HG03378 (cell line): Measurements from ENCODE around the gene MARCHF6.
"Not testable (repeated sequence)": the region's sequence is repeated elsewhere in the genome, so short reads cannot be mapped to it uniquely, and the experiment has no call there.

Experiments
- ATAC-seq: cut with Tn5 transposase; IDR thresholded peaks from one replicate; pipeline ENCODE4 v1.9.1; 2021; ENCODE audit warnings: mild to moderate bottlenecking, moderate library complexity; ENCODE audit not compliant: unreplicated experiment

The MARCHF6 gene

DNA sequence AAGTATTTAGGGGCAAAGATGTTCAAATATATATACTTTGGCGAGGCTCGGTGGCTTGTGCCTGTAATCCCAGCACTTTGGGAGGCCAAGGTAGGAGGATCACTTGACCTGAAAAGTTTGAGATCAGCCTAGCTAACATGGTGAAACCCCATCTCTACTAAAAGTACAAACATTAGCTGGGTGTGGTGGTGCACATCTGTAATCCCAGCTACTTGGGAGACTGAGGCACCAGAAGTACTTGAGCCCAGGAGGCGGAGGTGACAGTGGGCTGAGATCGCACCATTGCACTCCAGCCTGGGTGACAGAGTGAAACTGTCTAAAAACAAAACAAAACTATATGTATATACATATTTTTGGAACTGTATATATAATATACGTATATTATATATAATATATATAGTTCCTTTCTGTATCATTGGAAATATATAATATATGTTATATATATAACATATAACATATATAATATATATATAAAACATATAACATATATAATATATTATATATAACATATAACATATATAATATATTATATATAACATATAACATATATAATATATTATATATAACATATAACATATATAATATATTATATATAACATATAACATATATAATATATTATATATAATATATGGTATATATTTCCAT, 8.9 kb upstream of the MARCHF6 start:
- ATAC-seq = not testable (repeated sequence)

GRCh38 chr5:10348258-10348657, 5.2 kb upstream of the MARCHF6 start:
- ATAC-seq = no peak

- no peak for ATAC-seq
Measured at GRCh38 chr5:10351199-10351905, 2.1 kb upstream of the MARCHF6 start.

GRCh38 chr5:10351919-10352318, 1.6 kb upstream of the MARCHF6 start:
- ATAC-seq = no peak

DNA sequence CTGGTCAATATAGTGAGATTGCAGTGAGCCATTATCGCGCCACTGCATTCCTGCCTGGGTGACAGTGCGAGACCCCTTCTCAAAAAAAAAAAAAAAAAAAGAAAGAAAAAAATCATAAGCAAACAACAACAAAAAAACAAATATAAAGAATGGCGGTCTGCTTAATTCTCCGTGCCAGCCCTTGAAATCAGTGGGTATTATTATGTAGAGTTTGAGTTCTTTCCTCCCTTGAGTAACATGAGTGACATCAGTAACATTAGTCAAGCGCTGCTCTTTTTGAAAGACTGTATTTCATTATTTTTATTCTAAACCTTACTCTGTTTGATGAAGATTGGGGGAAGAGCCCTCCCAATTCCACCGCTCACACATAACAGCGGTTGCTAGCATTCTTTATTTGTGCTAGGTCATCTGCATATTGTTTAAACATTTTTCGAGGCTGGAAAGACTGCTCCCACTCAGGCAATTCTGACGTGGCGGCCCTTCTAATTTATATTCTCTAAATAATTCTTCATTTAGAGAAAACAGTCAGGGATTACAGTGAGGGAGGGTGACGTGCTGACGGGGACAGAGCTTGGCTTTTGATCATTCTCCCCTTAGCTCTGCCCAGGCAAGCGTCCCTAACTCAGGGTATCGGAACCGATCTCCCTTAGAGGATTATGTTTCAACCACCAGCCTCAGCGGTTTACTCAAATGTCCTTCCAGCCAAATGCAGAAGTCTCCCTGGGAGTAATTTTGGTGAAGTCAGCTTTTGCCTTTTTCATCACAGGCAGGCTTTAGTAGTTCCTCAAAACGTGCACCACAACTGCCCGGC, 860 bp upstream of the MARCHF6 start:
- peak; percentile 32 for ATAC-seq

- peak; percentile 19 for ATAC-seq
Measured at GRCh38 chr5:10354048-10354872, 765 bp downstream of the MARCHF6 start.

DNA sequence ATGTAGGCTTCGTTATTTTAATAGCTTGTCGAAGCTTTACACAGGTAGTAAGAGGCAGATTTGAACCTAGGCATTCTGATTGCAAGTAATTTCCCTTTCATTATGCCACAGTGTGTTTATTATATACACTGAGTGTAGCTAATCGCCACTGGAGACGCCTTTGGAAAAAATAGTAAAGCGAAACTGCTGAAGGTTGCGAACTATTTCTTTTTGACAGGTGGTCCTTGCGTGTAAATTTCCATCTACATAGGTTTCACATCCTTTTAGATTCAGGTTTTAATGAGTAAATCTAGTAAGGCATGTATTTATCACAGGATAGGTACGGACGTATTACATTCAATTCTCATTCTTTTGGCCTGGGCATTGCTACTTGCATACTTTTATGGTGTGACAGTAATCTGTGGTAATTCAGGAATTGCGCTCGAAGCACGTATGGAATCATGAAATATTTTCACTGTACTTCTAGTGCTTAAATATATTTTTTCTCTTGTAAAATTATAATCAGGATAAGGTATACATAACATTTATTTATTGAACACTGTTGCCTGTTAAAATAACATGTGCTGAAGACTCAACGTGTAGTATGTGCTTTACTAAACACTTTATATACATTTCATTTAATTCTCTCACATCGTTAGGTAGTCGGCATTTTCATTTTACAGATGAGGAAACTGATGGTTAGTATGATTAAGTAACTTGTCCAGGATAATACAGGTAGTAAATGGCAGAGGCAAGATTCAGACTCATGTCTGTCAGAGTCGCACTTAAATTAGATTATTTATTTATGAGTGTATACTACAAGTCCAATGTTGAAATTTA, 1.8 kb downstream of the MARCHF6 start:
- ATAC-seq = peak; percentile 30

DNA sequence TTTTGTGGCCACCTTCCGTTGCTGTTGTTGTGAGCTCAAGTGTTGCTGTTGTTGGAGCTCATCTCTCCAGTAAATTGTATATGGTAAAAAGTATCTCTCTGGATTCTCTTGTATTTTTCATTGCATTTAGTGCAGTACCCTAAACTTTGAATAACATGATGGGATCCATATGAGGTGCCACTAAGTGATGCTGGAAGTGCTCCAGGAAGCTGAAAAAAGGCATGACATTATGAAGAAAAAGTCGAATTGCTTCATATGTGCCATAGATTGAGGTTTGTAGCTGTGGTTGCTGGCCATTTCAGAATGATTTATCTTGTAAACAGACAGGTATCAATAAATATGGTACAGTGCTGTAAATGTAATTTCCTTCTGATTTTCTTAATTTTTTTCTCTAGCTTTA, 5.5 kb downstream of the MARCHF6 start:
- no peak for ATAC-seq

GRCh38 chr5:10360686-10361085, 7.2 kb downstream of the MARCHF6 start:
- no peak for ATAC-seq

DNA sequence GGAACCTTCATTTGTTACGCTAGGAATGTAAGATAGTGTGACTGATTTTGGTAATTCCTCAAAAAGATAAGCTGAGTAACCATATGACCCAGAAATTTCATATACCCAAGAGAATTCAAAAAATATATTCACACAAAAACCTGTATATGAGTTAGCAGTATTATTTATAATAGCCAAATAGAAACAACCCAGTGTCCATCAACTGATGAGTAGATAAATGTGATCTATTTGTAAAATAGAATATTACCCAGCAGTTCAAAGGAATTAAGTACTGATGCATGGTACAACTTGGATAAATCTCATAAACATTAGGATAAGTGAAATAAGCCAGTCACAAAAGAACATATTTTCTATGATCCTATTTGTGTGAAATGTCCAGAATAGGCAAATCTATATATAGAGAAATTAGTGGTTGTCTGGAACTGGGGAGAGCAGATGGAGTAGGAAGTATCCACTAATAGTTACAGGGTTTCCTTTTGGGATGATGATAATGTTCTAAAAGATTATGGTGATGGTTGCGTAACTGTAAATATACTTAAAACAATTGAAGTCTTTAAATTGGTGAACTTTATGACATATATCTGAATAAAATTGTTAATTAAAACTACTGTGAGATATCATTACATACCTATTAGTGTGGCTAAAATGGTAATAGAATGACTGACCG, 10.2 kb downstream of the MARCHF6 start:
- ATAC-seq = no peak

DNA sequence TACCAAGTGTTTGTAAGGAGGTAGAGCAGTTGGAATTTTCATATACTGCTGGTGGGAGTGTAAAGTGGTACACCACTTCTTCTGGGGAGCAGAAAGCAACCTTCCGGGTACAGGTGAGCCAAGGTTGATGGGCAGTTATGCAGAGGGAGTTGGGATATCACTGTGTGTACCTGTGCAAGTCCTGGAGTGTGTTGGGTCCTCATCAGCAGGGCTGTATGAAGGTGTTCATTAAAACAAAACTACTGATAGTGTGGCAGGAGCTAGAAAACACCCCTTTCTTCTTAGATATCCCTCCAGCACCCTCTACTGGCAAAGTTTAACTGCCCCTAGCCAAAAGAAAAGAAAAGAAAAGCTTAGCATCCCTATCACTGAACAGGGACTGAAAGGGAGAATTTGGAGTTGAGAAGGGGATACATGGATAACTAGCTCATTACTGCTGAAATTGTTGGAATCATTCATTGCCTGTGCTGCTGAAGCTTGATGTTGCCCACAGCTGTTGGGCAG, 10.7 kb downstream of the MARCHF6 start:
- no peak for ATAC-seq

DNA sequence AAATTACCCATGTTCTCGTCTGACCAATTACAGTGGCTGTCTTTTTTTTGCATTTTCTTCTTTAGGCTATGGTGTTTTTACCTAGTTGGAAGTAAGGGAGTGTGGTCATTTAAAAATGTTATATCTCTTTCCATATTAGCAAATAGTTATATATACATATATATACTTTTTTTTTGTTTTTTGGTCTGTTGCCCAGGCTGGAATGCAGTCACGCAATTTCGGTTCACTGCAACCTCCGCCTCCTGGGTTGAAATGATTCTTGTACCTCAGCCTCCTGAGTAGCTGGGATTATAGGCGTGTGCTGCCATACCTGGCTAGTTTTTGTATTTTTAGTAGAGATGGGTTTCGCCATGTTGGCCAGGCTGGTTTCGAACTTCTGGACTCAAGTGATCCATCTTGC, 12.3 kb downstream of the MARCHF6 start:
- ATAC-seq = no peak

DNA sequence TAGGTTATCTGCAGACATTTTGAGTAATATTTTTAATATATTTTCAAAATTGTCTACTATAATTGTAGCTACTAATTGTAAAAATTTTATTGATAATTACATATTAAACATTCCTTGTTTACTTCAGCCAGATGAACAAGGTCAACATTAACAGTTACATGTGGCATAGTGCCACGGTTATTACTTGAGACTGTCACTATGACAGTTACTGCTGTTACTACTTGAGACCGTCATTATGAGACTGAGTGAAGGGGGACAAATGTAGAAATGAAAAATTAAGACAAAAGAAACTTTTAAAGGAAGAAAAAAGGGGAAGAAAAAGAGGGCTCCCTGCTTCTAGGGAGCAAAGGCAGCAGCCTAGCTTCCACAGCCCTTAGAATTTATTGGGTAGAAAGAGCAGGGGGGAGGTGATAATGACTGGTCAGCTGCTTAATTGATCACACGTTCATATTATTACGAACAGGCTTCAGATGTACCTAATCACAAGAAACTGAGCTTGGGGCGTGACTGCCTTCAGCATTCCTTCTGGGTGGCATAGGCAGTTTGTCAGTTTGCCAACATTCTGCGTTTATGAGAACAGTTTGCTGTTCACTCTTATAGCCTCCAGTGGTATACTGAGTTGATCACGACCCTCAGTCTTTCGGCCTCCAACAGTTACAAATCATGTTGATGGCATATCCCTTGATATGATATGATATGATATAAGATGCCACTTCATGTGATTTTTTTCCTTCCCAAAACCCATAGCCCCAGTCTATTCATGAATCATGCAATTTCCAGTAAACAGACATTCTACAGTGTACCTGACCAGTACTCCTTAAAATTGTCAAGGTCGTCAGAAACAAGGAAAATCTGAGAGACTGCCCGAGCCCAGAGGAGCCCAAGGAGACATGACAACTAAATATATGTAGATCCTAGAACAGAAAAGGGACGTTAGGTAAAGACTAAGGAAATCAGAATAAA, 13.1 kb downstream of the MARCHF6 start:
- no peak for ATAC-seq

GRCh38 chr5:10367579-10367978, 14.1 kb downstream of the MARCHF6 start:
- ATAC-seq = no peak

DNA sequence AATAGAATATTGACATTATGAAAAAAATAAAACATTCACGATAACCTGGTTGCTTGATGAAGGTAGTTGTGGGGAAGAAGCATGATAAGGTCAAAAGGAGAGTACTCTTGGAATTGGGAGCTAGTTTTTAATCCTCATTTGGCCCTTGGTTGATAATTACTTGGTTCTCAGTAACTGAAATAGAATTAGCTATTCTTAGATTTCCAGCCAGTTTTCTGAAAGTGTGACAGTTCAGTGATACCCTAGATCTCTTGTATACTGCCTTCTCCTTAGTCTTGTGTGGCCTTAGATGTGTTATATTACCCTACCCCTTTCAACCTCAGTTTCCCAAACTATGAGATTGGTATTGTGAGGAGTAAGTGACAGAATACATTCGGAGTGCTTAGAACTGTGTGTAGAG, 17.4 kb downstream of the MARCHF6 start:
- no peak for ATAC-seq

- ATAC-seq = not testable (repeated sequence)
Measured at GRCh38 chr5:10371369-10371768, 17.9 kb downstream of the MARCHF6 start.

GRCh38 chr5:10372726-10373709, 19.5 kb downstream of the MARCHF6 start:
- ATAC-seq = no peak
